Omental fat pad (tissue), 4 donors: ENCODE measurements around the gene CARD16. TPM values are rescaled to one million over a fixed set of nuclear protein-coding genes. Genes with fewer than 3 reads are reported as not detected.
"Not testable (repeated sequence)": the region's sequence is repeated elsewhere in the genome, so short reads cannot be mapped to it uniquely, and the experiment has no call there.

ENCODE experiments used
- ATAC-seq: fragments of 150-250 bp; one replicate; pipeline ENCODE4 v1.9.1; 2016; ENCODE audit warnings: mild to moderate bottlenecking, moderate library complexity; ENCODE audit not compliant: low FRiP score
- DNase-seq: peaks from one replicate; pipeline ENCODE4 v3.0.0-alpha.2; 2019; ENCODE audit warnings: low spot score
- total RNA-seq, 4 donors: library from RNA; depleted of rRNA; stranded (reverse); fragments of >200 nt; gene quantifications; one replicate each; pipeline ENCODE4 v1.1.0, GENCODE V29; 2016
- TF ChIP-seq, protein P1 (sequence below), 3 donors: fragments of 450-650 bp; IDR thresholded peaks; one replicate each; pipeline ENCODE4 v1.5.1; 2016 to 2017; ENCODE audit warnings: antibody characterized with exemption in 3 of 3, mild to moderate bottlenecking in 3 of 3, moderate library complexity in 2 of 3

The CARD16 gene
- total RNA-seq, result 10 to 100 TPM in 3 of 4 donors, 1 to 10 TPM in 1; 8.8 to 22.2 (median 11.8) TPM

DNA sequence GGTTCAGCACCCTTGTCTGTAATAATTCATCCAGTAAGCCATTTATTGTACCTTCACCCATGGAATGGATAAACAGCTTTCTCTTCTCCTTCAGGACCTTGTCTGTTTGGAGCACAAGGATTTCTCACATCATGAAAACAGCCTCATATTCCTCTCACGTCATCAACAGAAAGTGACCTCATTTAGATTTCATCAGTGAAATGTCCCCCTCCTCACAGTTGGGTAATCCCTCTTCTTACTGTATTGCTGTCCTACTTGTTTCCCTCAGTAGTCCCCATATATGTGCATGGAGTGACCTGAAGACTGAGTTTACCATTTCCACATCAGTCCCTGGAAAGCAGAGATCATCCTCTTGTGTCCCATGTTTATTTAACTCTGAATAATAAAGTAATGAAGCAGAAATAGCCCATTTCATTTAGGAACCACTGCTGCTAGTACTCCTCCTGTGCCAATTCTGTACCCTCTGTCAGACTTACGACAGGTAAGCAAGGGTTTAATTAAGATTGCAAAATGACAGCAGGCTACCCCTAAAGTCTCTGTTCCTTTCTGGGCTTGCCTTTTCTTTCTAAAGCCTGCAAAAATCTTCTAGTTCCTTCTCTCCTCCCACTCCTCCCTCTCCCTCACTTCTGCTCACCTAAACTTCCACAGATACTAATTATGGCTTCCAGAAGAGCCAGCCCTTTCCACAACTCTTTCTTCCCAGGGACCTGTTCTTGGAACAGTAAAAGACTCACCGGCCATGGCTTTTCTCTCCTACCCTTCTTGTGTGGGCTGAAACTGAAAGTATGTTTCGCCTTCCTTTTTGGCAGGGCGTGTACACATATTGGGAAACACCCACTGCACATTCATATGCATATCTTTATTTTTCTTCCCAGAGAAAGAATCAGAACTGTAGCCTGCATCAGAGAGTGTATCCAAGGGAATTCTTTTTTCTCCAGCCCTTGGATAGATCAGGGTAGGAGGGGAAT, at the start of gene CARD16:
Gene CARD16 (minus strand): TSS at position 779 of the 968 bp plus-strand sequence. CDS start 38 bp downstream, at position 741.
- not testable (repeated sequence) for DNase-seq
- ATAC-seq, result peak; percentile 90

- DNase-seq (no peak), ATAC-seq (no peak)
- TF ChIP-seq, protein P1, sequence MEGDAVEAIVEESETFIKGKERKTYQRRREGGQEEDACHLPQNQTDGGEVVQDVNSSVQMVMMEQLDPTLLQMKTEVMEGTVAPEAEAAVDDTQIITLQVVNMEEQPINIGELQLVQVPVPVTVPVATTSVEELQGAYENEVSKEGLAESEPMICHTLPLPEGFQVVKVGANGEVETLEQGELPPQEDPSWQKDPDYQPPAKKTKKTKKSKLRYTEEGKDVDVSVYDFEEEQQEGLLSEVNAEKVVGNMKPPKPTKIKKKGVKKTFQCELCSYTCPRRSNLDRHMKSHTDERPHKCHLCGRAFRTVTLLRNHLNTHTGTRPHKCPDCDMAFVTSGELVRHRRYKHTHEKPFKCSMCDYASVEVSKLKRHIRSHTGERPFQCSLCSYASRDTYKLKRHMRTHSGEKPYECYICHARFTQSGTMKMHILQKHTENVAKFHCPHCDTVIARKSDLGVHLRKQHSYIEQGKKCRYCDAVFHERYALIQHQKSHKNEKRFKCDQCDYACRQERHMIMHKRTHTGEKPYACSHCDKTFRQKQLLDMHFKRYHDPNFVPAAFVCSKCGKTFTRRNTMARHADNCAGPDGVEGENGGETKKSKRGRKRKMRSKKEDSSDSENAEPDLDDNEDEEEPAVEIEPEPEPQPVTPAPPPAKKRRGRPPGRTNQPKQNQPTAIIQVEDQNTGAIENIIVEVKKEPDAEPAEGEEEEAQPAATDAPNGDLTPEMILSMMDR (IDR thresholded peaks at IDR 0.05), result no peak
These were observed 47.4 kb upstream of the CARD16 start for GRCh38 chr11:105092256-105093239.

GRCh38 chr11:105081412-105082150, 36.4 kb upstream of the CARD16 start:
- DNase-seq (no peak), ATAC-seq (no peak)
- TF ChIP-seq, protein P1 (IDR thresholded peaks at IDR 0.05), result no peak

DNA sequence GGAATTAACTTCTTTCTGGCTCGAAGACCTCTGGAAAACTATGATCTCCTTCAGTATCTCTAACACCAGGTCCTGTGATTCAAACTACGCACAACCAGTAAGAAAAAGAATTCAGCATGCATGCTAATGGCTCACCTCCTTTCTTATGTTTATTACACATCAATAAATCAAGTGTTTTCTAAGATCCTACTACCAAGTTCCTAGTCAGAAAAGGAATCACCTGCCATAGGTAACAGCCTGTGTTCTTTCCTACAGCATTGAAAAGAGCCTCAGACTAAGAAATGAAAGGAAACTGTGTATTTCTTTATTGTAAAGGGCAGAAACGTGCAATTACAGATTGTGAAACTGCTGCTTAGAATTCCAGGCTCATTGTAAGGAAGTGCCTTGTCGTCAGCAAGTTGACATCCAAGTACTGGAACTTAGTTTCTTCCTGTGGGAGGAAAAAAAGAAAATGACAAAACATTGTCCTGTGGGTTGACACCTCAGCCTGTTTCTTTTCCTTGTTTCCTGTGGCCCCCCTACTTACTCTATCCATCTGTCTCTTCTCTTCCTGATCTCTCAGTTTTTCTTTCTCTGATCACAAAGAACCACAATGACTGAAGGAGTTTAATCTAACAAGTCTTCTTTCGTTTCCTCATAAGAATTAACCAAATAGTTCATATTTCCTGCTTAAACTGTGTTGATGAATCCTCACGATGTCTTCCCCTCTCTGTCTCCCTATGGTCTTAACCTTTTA, 35.2 kb upstream of the CARD16 start:
- DNase-seq, ATAC-seq: not testable (repeated sequence)

DNA sequence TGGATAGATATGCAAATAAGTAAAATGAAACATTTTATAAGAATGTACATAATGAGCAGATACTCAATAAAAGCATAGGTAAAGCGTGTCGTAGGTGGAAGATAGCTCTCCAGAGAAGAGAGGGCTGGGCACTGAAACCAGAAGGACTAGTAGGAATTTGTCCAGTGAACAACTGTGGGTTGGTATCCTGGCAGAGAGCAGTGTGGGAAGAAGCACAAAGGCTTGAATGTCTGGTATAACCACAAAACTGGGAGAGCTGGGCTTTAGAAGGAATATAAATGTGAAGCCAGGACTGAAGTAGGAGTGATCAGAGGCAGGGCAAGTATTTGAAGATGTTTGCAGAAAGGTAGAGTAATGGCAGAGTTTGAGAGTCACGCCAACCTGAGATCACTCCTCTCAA, 33.1 kb upstream of the CARD16 start:
- TF ChIP-seq, protein P1 (IDR thresholded peaks at IDR 0.05), result no peak

GRCh38 chr11:105077141-105077790, 32.1 kb upstream of the CARD16 start:
- not testable (repeated sequence) for ATAC-seq, DNase-seq

More for the DNA sequence above, 33.1 kb upstream of the CARD16 start:
- ATAC-seq (no peak), DNase-seq (no peak)

DNA sequence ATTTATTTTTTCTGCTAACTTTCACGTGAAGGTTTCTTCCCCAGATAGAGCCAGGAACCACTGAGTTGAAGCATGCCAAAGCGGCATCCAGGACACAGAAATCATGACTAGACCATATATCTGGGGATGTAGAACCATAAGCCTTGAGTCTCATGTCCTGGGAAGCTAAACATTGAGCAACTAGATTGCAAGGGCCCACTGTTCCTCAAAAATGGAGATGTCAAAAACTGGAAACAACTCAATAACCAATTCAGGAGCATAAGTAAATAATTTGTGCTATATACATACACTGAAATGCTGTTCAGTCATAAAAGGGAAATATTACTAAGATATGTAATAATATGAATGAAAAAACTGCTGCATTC, 29.0 kb upstream of the CARD16 start:
- TF ChIP-seq, protein P1 (IDR thresholded peaks at IDR 0.05), result no peak
- ATAC-seq, result no peak
- no peak for DNase-seq
